Smooth muscle cell (in vitro differentiated cells): ENCODE measurements around the gene CEND1. TPM values are rescaled to one million over a fixed set of nuclear protein-coding genes. Genes with fewer than 3 reads are reported as not detected.
A peak's percentile ranks its signal among the peaks of the same experiment; 100 is the strongest.

ENCODE experiments used
- DNase-seq: peaks from one replicate; lab custom pipeline; 2025; ENCODE audit not compliant: unreplicated experiment; lab: John Stamatoyannopoulos, UW
- H2AFZ ChIP-seq: fragments of 200-600 bp; sonication (generic); 2 replicates; pipeline ENCODE4 v1.6.0; 2016; ENCODE audit warnings: antibody characterized with exemption, low read depth, mild to moderate bottlenecking
- H3F3A ChIP-seq: fragments of 200-600 bp; sonication (generic); 2 replicates; pipeline ENCODE4 v1.6.0; 2017; ENCODE audit warnings: antibody characterized with exemption, low read depth
- H3K27ac ChIP-seq: fragments of 200-600 bp; sonication (generic); 2 replicates; pipeline ENCODE4 v1.5.1; 2016; ENCODE audit warnings: low read depth, mild to moderate bottlenecking
- H3K27me3 ChIP-seq: fragments of 200-600 bp; sonication (generic); 2 replicates; pipeline ENCODE4 v1.6.1; 2016; ENCODE audit warnings: low read depth, mild to moderate bottlenecking
- H3K36me3 ChIP-seq: fragments of 200-600 bp; sonication (generic); 2 replicates; pipeline ENCODE4 v1.5.1; 2016; ENCODE audit warnings: low read depth
- H3K4me1 ChIP-seq: fragments of 200-600 bp; sonication (generic); 2 replicates; pipeline ENCODE4 v1.5.1; 2016; ENCODE audit warnings: low read depth
- H3K4me2 ChIP-seq: fragments of 200-600 bp; sonication (generic); 2 replicates; pipeline ENCODE4 v1.6.0; 2016; ENCODE audit warnings: mild to moderate bottlenecking
- H3K4me3 ChIP-seq: fragments of 200-600 bp; sonication (generic); 2 replicates; pipeline ENCODE4 v1.5.1; 2016; ENCODE audit warnings: mild to moderate bottlenecking
- H3K79me2 ChIP-seq: fragments of 200-600 bp; sonication (generic); 2 replicates; pipeline ENCODE4 v1.6.0; 2016; ENCODE audit warnings: low read depth, mild to moderate bottlenecking
- H3K9ac ChIP-seq: fragments of 200-600 bp; sonication (generic); 2 replicates; pipeline ENCODE4 v1.6.0; 2016; ENCODE audit warnings: low read depth
- H3K9me3 ChIP-seq: fragments of 200-600 bp; sonication (generic); replicated peaks from 2 replicates; pipeline ENCODE4 v1.5.1; 2016; ENCODE audit warnings: low read depth
- H4K20me1 ChIP-seq: fragments of 200-600 bp; sonication (generic); 2 replicates; pipeline ENCODE4 v1.6.0; 2016; ENCODE audit warnings: low read depth
- WGBS: methylation state at CpG from one replicate; pipeline ENCODE4 v1.1.7; 2016; ENCODE audit warnings: low lambda C conversion rate; 5-methylcytosine and 5-hydroxymethylcytosine counted together
- polyA plus RNA-seq: library from polyadenylated mRNA; unstranded; fragments of >200 nt; fragmentation: Nextera tagmentation; extraction: Ambion mirVana; gene quantifications from 2 replicates; pipeline ENCODE4 v1.2.1, GENCODE V29; 2016
- total RNA-seq: library from RNA; depleted of rRNA; stranded (reverse); fragments of >200 nt; gene quantifications from 2 replicates; pipeline ENCODE4 v1.2.3, GENCODE V29; 2014
- TF ChIP-seq, protein P1 (sequence below): fragments of 200-600 bp; sonication (generic); IDR thresholded peaks from 2 replicates; pipeline ENCODE4 v1.5.1; 2017; ENCODE audit warnings: borderline replicate concordance, mild to moderate bottlenecking, antibody characterized with exemption; ENCODE audit not compliant: insufficient read depth, poor library complexity, severe bottlenecking

Gene CEND1
- total and polyA plus RNA-seq, 2 experiments from 2014 or later = 0.13 TPM; not detected in 1

DNA sequence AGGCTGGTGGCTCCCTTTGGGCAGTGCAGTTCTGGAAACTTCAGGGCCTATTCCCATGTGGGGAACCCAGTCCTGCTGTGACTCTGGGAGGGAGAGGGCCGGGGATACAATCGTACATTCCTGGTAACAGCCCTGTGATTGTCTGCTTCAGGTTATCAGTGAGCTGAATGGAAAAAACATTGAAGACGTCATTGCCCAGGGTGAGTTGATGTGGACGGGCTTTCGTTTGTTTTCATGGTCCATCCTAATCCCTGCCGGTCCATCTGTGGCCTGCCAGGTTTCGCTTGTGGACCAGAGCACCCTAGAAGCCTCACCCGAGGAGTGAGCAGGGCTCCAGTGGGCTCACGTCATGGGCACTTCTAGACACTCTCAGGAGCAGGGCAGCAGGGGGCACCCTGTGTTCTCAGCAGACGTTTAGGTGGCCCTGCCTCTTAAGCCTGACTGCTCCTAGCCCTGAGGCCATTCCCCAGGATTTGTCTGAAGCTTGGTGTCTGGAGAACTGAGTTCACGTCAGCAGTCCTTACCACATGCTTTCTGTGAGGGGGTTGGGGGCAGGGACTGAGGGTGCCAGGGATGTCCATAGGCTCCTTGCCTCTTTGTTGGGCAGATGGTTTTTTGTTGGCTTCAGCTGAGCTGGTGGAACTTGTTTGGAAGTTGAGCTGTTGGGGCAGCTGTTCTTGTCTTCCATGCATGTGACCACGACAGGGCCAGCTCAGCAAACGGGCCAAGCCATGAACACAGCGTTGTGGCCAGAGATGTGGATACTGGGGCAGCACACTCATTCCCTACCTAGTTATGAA, 21.8 kb upstream of the CEND1 start:
- Histone ChIP-seq H4K20me1 (peaks cover 35% of the 10 kb centered on the region), H3K4me1 (peaks cover 15% of the 10 kb centered on the region), H3K27me3 (no peaks in the 10 kb centered on the region), H3K9ac (peak overlapping the region; percentile 98), H3K9me3 (no peaks in the 10 kb centered on the region), H2AFZ (no peak overlapping the region), H3K4me2 (peak overlapping the region; percentile 99), H3K36me3 (no peaks in the 10 kb centered on the region), H3K4me3 (no peak overlapping the region), H3K79me2 (peaks cover 38% of the 10 kb centered on the region), H3F3A (peaks cover 11% of the 10 kb centered on the region), H3K27ac (peak overlapping the region; percentile 98)
- WGBS = 84% methylated on average over 14 of the region's 14 CpGs
- TF ChIP-seq, protein P1, sequence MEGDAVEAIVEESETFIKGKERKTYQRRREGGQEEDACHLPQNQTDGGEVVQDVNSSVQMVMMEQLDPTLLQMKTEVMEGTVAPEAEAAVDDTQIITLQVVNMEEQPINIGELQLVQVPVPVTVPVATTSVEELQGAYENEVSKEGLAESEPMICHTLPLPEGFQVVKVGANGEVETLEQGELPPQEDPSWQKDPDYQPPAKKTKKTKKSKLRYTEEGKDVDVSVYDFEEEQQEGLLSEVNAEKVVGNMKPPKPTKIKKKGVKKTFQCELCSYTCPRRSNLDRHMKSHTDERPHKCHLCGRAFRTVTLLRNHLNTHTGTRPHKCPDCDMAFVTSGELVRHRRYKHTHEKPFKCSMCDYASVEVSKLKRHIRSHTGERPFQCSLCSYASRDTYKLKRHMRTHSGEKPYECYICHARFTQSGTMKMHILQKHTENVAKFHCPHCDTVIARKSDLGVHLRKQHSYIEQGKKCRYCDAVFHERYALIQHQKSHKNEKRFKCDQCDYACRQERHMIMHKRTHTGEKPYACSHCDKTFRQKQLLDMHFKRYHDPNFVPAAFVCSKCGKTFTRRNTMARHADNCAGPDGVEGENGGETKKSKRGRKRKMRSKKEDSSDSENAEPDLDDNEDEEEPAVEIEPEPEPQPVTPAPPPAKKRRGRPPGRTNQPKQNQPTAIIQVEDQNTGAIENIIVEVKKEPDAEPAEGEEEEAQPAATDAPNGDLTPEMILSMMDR = no peak
- no peak for DNase-seq

DNA sequence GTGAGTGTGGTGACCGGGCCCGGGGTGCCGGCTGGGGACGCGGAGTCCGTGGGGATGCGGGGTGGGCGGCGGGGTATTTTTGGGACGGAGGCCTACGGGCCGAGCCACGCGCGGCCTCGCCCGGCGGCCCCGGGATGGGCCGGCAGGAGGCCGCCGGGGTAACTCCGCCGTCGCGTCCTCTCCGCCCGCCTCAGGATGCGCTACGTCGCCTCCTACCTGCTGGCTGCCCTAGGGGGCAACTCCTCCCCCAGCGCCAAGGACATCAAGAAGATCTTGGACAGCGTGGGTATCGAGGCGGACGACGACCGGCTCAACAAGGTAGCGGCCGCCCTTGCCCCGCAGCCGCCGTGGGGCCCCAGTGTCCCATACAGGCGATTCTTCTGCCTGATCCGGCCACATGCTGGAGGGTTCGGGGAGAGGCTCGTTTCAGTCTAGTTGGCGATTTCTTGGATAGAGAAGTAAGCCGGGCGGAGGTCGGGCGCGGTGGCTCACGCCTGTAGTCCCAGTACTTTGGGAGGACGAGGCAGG, 20.2 kb upstream of the CEND1 start:
- TF ChIP-seq, protein P1 = no peak
- no peak for DNase-seq
- Histone ChIP-seq H3K4me3 (peak overlapping the region; percentile 95), H3K4me2 (peak overlapping the region; percentile 99), H3K79me2 (peaks cover 38% of the 10 kb centered on the region), H3K4me1 (peaks cover 15% of the 10 kb centered on the region), H4K20me1 (peaks cover 35% of the 10 kb centered on the region), H3K27ac (peak overlapping the region; percentile 98), H3K9ac (peak overlapping the region; percentile 98), H3F3A (peaks cover 11% of the 10 kb centered on the region), H2AFZ (no peak overlapping the region), H3K9me3 (no peaks in the 10 kb centered on the region), H3K27me3 (no peaks in the 10 kb centered on the region), H3K36me3 (no peaks in the 10 kb centered on the region)
- WGBS = under 1% methylated on average over 41 of the region's 55 CpGs

DNA sequence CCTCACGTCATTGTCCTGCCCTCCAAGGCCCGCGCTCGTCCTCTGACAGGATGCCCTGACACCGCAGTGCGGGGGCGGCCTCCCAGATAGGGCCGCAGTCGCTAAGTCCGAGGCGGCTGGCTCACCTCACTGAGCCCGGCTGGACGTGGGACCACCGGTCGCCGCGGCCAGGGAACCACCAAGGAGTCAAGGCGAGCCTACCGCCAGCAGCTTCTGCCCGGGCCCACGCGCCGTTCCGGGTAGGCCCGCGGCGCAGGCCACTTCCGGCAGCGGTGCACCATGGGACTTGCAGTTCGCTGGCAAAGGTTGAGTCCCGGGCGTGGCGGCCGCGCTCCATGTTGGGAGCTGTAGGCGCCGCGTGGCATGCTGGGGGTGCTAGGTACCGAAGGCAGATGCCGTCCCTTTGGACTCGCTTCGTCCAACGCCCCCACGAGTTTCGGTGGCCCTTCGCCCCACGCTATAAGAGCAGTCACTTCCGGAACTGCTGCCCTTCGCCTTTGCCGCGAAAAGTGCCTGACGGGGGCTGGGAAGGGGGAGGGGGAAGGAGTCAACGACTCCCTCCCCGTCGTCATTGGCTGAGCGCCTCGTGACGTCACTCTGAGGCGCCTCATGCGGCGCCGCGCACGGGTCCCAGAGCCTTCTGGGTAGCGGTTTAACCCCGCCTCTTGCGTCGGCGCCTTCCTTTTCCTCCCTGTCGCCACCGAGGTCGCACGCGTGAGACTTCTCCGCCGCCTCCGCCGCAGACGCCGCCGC, 19.6 kb upstream of the CEND1 start, which contains the start of gene RPLP2:
Gene RPLP2 (plus strand): TSS at position 681 of the 753 bp plus-strand sequence. CDS start 268 bp downstream, outside the sequence.
- TF ChIP-seq, protein P1 = no peak
- H3K9me3 ChIP-seq = no peaks in the 10 kb centered on the region
- peak within 1 kb of the TSS; percentile 99 for H3K4me2 ChIP-seq
- H3K79me2 ChIP-seq = peaks cover 38% of the 10 kb centered on the region
- H3K27ac ChIP-seq = peak within 1 kb of the TSS; percentile 98
- under 1% methylated on average over 73 of the region's 81 CpGs for WGBS
- H3K9ac ChIP-seq = peak within 1 kb of the TSS; percentile 98
- peak within 1 kb of the TSS; percentile 36 for H2AFZ ChIP-seq
- no peaks in the 10 kb centered on the region for H3K27me3 ChIP-seq
- peaks cover 35% of the 10 kb centered on the region for H4K20me1 ChIP-seq
- H3K36me3 ChIP-seq = no peaks in the 10 kb centered on the region
- H3K4me3 ChIP-seq = peak within 1 kb of the TSS; percentile 95
- peaks cover 11% of the 10 kb centered on the region for H3F3A ChIP-seq
- peaks cover 19% of the 10 kb centered on the region for H3K4me1 ChIP-seq
- peak; percentile 99 for DNase-seq
